Hepatocyte (in vitro differentiated cells): ENCODE results near the gene ZNF8. TPM values are rescaled to one million over a fixed set of nuclear protein-coding genes. Genes with fewer than 3 reads are reported as not detected.

Source experiments
- DNase-seq: peaks from one replicate; pipeline ENCODE4 v3.0.0-alpha.2; 2016; ENCODE audit warnings: low spot score
- H2AFZ ChIP-seq: fragments of 200-600 bp; sonication (generic); 2 replicates; pipeline ENCODE4 v1.6.0; 2016; ENCODE audit warnings: antibody characterized with exemption, mild to moderate bottlenecking
- H3K27ac ChIP-seq: fragments of 200-600 bp; sonication (generic); 2 replicates; pipeline ENCODE4 v1.5.1; 2016; ENCODE audit warnings: mild to moderate bottlenecking
- H3K27me3 ChIP-seq: fragments of 200-600 bp; sonication (generic); 2 replicates; pipeline ENCODE4 v1.6.1; 2016
- H3K36me3 ChIP-seq: fragments of 200-600 bp; sonication (generic); replicated peaks from 2 replicates; pipeline ENCODE4 v1.5.1; 2016; ENCODE audit warnings: low read depth; ENCODE audit not compliant: insufficient read depth
- H3K4me1 ChIP-seq: fragments of 200-600 bp; sonication (generic); 2 replicates; pipeline ENCODE4 v1.5.1; 2016; ENCODE audit warnings: mild to moderate bottlenecking, moderate library complexity; ENCODE audit not compliant: insufficient read depth
- H3K4me2 ChIP-seq: fragments of 200-600 bp; sonication (generic); 2 replicates; pipeline ENCODE4 v1.6.0; 2016
- H3K4me3 ChIP-seq: fragments of 200-600 bp; sonication (generic); 2 replicates; pipeline ENCODE4 v1.5.1; 2016; ENCODE audit warnings: mild to moderate bottlenecking
- H3K79me2 ChIP-seq: fragments of 200-600 bp; sonication (generic); 2 replicates; pipeline ENCODE4 v1.6.0; 2017; ENCODE audit warnings: mild to moderate bottlenecking
- H3K9me2 ChIP-seq: fragments of 200-600 bp; sonication (generic); replicated peaks from 2 replicates; pipeline ENCODE4 v1.6.0; 2017; ENCODE audit warnings: mild to moderate bottlenecking; ENCODE audit not compliant: insufficient read depth
- H3K9me3 ChIP-seq: fragments of 200-600 bp; sonication (generic); 2 replicates; pipeline ENCODE4 v1.5.1; 2016; ENCODE audit warnings: low read depth, mild to moderate bottlenecking
- H4K20me1 ChIP-seq: fragments of 200-600 bp; sonication (generic); 2 replicates; pipeline ENCODE4 v1.6.0; 2016; ENCODE audit warnings: mild to moderate bottlenecking; ENCODE audit not compliant: insufficient read depth, poor library complexity, severe bottlenecking
- CTCF ChIP-seq: fragments of 200-600 bp; sonication (generic); IDR thresholded peaks from 2 replicates; pipeline ENCODE4 v1.5.1; 2016; ENCODE audit warnings: antibody characterized with exemption, mild to moderate bottlenecking; ENCODE audit not compliant: poor library complexity
- EZH2 ChIP-seq: fragments of 200-600 bp; sonication (generic); IDR thresholded peaks from 2 replicates; pipeline ENCODE4 v1.6.1; 2016; ENCODE audit warnings: antibody characterized with exemption, mild to moderate bottlenecking, borderline replicate concordance
- EZH2phosphoT487 ChIP-seq: fragments of 200-600 bp; sonication (generic); IDR thresholded peaks from one replicate; pipeline ENCODE4 v1.6.1; 2018; ENCODE audit warnings: antibody characterized with exemption, mild to moderate bottlenecking, low read depth, moderate library complexity; ENCODE audit not compliant: unreplicated experiment, severe bottlenecking
- WGBS: methylation state at CpG from one replicate; pipeline ENCODE4 v1.1.6; 2016; ENCODE audit warnings: low lambda C conversion rate; ENCODE audit errors: missing lambda C conversion rate; 5-methylcytosine and 5-hydroxymethylcytosine counted together
- polyA plus RNA-seq: library from polyadenylated mRNA; unstranded; fragments of >200 nt; fragmentation: Nextera tagmentation; extraction: Ambion mirVana; gene quantifications from 2 replicates; pipeline ENCODE4 v1.2.1, GENCODE V29; 2016
- total RNA-seq: library from RNA; depleted of rRNA; stranded (reverse); fragments of >200 nt; gene quantifications from 2 replicates; pipeline ENCODE4 v1.2.3, GENCODE V29; 2014

ZNF8 gene
- total and polyA plus RNA-seq, 2 experiments from 2014 or later = 1.4 to 8.7 TPM

- peak; percentile 1 for DNase-seq
- Histone ChIP-seq H3K4me1 (no peaks in the 10 kb centered on the region), H3K9me3 (no peaks in the 10 kb centered on the region), H4K20me1 (no peaks in the 10 kb centered on the region), H3K27me3 (no peaks in the 10 kb centered on the region), H3K36me3 (no peaks in the 10 kb centered on the region), H3K4me2 (no peak overlapping the region), H2AFZ (no peak overlapping the region), H3K79me2 (peaks cover 2% of the 10 kb centered on the region), H3K4me3 (no peak overlapping the region), H3K27ac (no peak overlapping the region), H3K9me2 (no peaks in the 10 kb centered on the region)
- TF ChIP-seq EZH2 (no peak), CTCF (no peak), EZH2phosphoT487 (no peak)
- WGBS = 88% methylated on average over 4 of the region's 4 CpGs
Measured at GRCh38 chr19:58318297-58318696, 39.5 kb downstream of the ZNF8 start.

GRCh38 chr19:58319241-58319640, 40.5 kb downstream of the ZNF8 start:
- no peaks in the 10 kb centered on the region for H4K20me1 ChIP-seq
- no peak for DNase-seq
- no peaks in the 10 kb centered on the region for H3K4me1 ChIP-seq
- H3K9me2 ChIP-seq = no peaks in the 10 kb centered on the region
- no peaks in the 10 kb centered on the region for H3K9me3 ChIP-seq
- no peak overlapping the region for H3K4me3 ChIP-seq
- no peaks in the 10 kb centered on the region for H3K36me3 ChIP-seq
- H3K4me2 ChIP-seq = no peak overlapping the region
- peaks cover 10% of the 10 kb centered on the region for H3K79me2 ChIP-seq
- WGBS = 93% methylated on average over 10 of the region's 10 CpGs
- H3K27me3 ChIP-seq = no peaks in the 10 kb centered on the region
- H3K27ac ChIP-seq = no peak overlapping the region
- no peak overlapping the region for H2AFZ ChIP-seq
- no peak for TF ChIP-seq CTCF
- TF ChIP-seq EZH2phosphoT487 = no peak
- no peak for TF ChIP-seq EZH2

- no peak overlapping the region for H3K4me3 ChIP-seq
- H3K27ac ChIP-seq = no peak overlapping the region
- H3K9me3 ChIP-seq = no peaks in the 10 kb centered on the region
- no peaks in the 10 kb centered on the region for H4K20me1 ChIP-seq
- H3K36me3 ChIP-seq = no peaks in the 10 kb centered on the region
- H3K79me2 ChIP-seq = peaks cover 56% of the 10 kb centered on the region
- no peaks in the 10 kb centered on the region for H3K9me2 ChIP-seq
- no peak for TF ChIP-seq CTCF
- TF ChIP-seq EZH2 = no peak
- no peak for TF ChIP-seq EZH2phosphoT487
- no peak overlapping the region for H2AFZ ChIP-seq
- H3K4me1 ChIP-seq = peaks cover 12% of the 10 kb centered on the region
- WGBS = 96% methylated on average over 6 of the region's 6 CpGs
- no peak for DNase-seq
- H3K4me2 ChIP-seq = peak overlapping the region; percentile 81
- no peaks in the 10 kb centered on the region for H3K27me3 ChIP-seq
Measured at GRCh38 chr19:58325311-58326022, 46.7 kb downstream of the ZNF8 start.
